Measurements from ENCODE around the gene MLPH.

DNA sequence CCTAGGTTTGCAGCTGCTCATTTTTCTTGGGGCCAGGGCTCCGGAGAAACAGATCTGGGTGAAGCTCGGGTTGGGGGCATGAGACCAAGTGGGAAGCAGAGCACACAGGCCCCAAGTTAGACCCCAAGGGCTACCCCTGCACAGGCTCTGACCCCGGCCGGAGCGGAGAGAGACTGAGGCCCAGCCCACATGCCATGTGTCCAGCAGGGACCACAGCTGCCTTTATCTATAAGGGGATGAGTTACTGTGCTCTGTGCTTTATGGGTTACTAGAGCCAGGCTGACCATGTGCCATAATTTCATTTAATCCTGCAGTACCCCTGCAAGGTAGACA, 49.0 kb downstream of the MLPH start:
- no peak for TF ChIP-seq POLR2AphosphoS5 (IDR thresholded peaks at IDR 0.05)
- TF ChIP-seq CTCF (IDR thresholded peaks at IDR 0.05) = no peak
- TF ChIP-seq POLR2A (IDR thresholded peaks at IDR 0.05; ENCODE audit: low read depth) = no peak
